Subcutaneous adipose tissue (tissue), 4 donors: ENCODE results near the gene MYO18B. TPM values are rescaled to one million over a fixed set of nuclear protein-coding genes. Genes with fewer than 3 reads are reported as not detected.

Source experiments
- total RNA-seq, 4 donors: library from RNA; depleted of rRNA; stranded (reverse); fragments of >200 nt; gene quantifications; one replicate each; pipeline ENCODE4 v1.1.0, GENCODE V29; 2016
- TF ChIP-seq, protein P1 (sequence below): fragments of 450-650 bp; IDR thresholded peaks from one replicate; pipeline ENCODE4 v1.5.1; 2016; ENCODE audit warnings: low read depth, mild to moderate bottlenecking, control low read depth, antibody characterized with exemption, moderate library complexity

The MYO18B gene
- total RNA-seq, 4 donors from 2014 or later = under 0.01 TPM; not detected in 3

DNA sequence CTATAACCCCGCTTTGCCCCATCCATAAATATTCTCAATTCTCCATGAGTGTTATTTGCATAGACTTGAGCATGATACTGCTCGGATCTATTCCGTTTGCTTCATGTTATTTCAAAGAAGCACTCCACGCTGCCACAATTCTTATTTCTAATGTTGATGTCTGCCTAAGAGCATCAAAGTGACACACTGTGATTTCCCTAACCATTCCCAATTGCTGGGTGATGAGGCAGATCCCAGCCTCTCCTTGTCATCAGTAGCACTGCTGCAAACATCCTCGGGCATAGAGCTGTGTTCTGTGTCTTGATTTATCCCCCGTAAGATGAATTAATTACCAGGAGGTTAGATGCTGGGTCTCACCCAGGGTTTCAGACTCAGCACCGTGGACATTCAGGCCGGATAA lies 249.0 kb downstream of the MYO18B start:
- TF ChIP-seq, protein P1, sequence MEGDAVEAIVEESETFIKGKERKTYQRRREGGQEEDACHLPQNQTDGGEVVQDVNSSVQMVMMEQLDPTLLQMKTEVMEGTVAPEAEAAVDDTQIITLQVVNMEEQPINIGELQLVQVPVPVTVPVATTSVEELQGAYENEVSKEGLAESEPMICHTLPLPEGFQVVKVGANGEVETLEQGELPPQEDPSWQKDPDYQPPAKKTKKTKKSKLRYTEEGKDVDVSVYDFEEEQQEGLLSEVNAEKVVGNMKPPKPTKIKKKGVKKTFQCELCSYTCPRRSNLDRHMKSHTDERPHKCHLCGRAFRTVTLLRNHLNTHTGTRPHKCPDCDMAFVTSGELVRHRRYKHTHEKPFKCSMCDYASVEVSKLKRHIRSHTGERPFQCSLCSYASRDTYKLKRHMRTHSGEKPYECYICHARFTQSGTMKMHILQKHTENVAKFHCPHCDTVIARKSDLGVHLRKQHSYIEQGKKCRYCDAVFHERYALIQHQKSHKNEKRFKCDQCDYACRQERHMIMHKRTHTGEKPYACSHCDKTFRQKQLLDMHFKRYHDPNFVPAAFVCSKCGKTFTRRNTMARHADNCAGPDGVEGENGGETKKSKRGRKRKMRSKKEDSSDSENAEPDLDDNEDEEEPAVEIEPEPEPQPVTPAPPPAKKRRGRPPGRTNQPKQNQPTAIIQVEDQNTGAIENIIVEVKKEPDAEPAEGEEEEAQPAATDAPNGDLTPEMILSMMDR = no peak

DNA sequence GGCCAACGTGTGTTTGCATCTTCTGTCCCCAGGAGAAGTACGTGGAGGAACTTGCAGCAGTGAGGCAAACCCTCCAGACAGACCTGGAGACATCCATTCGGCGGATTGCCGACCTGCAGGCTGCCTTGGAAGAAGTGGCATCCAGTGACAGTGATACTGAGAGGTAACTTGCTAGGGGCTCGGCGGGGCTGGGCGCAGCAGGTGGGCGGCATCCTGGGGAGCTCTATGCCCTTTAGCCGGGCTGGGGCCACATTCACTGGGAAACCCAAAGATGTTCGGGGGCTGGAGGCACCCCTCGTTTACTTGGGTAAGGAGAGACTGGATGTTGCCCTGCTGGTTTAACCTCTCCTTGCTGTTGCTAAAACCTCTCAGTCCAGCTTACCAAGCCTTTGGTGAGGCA lies 250.3 kb downstream of the MYO18B start:
- TF ChIP-seq, protein P1 = no peak

DNA sequence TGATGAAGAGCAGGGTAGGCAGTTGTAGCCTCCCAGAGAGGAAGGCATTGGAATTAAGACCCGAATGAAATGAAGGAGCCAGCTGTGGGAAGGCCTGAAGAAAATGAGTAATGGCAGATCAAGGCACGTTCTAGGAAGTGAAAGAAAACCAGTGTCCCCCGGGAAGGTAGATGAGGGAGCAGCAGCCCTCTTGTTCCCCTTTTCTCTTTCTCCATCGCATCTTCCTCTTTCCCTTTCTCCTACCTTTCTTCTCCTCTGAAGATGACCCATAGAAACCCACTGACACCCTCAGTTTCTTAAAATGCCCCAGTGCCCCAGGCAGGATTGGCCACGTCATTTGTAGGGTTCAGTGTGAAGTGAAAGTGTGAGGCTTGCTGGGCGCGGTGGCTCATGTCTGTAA lies 254.7 kb downstream of the MYO18B start:
- TF ChIP-seq, protein P1 = no peak

DNA sequence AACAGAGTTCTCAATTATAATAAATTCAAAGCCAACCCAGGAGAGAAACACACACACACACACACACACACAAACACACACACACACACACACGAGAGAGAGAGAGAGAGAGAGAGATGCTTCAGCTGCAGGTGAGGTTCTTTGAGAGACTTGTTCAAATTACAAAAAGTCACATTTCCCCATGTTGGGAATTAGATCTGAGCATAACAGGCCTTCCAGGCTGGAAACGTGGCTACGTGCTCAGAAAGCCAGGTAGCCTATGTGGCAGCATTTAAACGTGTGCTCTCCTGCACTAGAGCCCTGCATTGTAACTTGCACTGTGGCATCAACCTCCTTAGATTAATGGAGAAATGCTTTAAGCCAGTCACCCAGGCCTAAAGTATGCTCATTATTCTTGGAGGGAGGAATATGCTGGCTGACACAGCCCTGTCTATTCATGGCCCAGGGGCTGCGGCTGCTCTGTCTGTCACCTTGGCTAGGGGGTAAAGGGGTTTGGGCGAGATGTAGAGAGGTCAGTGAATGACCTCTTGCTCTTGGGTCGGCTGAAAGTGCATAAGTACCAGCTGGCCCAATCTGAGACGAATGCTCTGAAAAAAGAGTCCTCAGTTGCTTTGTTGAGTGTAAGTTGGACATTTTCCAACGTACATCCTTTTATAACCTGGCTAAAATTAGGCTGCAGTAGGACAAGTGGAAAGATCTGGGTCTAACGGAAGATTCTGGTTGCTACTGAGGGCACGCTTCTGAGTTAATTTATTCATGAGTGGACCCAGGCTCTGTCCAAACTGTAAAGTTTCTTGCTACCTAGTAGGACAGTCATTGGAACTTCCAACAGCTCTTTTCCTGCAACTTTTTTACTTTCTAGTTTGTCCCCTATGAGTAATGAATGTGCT lies 256.1 kb downstream of the MYO18B start:
- TF ChIP-seq, protein P1 = no peak

DNA sequence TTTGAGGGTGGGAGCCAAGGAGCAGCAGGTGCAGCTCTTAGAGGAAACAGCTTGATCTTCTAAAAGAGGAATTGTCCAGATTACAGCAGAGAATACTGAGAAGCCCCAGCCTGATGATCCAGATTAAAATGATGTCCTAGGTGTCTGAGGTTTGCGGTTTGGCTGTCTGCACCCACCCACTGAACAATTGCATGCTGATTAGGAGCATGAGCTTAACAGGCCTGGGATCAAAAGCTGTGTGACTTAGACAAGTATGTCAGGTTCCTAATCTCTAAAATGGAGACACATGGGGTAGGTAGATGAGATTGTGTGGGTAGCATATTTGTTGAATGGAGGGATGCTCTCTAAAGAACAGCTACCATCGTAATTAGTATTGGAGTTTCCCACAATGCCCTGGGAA lies 260.5 kb downstream of the MYO18B start:
- TF ChIP-seq, protein P1 = no peak

DNA sequence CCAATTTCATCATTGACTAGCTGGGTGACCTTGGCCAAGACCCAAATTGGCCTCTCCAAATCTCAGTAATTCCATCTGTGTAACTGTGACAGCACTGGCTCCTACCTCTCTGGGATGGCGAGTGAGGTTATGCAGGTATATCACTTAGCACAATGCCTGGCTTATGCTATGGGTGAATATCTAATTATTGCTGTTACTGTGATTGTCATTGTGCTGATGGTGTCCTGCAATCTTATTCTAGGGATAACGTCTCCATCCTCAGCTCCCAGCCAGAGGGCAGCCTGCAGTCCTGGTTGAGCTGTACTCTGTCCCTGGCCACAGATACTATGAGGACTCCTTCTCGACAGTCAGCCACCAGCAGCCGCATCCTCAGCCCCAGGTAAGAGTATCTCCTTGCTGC lies 262.5 kb downstream of the MYO18B start:
- TF ChIP-seq, protein P1 = no peak

DNA sequence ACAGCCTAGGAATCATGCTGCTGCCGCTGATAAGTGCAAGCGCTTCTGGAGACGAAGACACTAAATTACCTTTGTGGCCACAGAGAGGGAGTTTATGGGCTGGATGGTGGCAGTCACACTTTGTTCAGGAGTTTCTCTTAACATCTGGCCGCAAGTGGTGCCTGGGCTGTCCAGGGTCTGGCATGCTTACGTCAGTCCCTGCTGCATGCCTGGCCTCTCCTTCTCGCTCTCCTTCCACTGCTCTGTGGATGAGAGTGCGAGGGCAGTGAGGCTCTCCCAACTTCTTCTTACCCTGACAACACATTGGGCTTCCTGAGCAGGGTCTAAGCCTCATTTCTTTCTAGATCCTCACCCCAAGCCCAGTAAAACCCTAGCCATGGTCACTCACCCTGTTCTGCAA lies 266.6 kb downstream of the MYO18B start:
- TF ChIP-seq, protein P1 = no peak
